Measurements from ENCODE around the gene DAGLA.

GRCh38 chr11:61795459-61795858, 115.3 kb downstream of the DAGLA start:
- TF ChIP-seq POLR2AphosphoS5 (IDR thresholded peaks at IDR 0.05; ENCODE audit: borderline replicate concordance, low read depth, low read length) (no peak), EZH2 (IDR thresholded peaks at IDR 0.05) (no peak)

All from SK-N-MC (cell line).